GM23248 (cell line): ENCODE results near the gene SLC35F3. TPM values are rescaled to one million over a fixed set of nuclear protein-coding genes. Genes with fewer than 3 reads are reported as not detected.

Source experiments
- DNase-seq: peaks from one replicate; pipeline ENCODE4 v3.0.0-alpha.2; 2015
- H2AFZ ChIP-seq: fragments of 200-600 bp; sonication (generic); 2 replicates; pipeline ENCODE4 v1.6.1; 2016; ENCODE audit warnings: antibody characterized with exemption
- H3F3A ChIP-seq: fragments of 200-600 bp; sonication (generic); 2 replicates; pipeline ENCODE4 v1.6.1; 2016; ENCODE audit warnings: mild to moderate bottlenecking, antibody characterized with exemption, mixed run types; ENCODE audit not compliant: insufficient read depth
- H3K27ac ChIP-seq: fragments of 200-600 bp; sonication (generic); 2 replicates; pipeline ENCODE4 v1.5.1; 2016; ENCODE audit warnings: mild to moderate bottlenecking
- H3K27me3 ChIP-seq: fragments of 200-600 bp; sonication (generic); replicated peaks from 2 replicates; pipeline ENCODE4 v1.6.1; 2016; ENCODE audit warnings: mild to moderate bottlenecking; ENCODE audit not compliant: insufficient read depth
- H3K36me3 ChIP-seq: fragments of 200-600 bp; sonication (generic); 2 replicates; pipeline ENCODE4 v1.6.1; 2016; ENCODE audit warnings: low read depth, mild to moderate bottlenecking
- H3K4me1 ChIP-seq: fragments of 200-600 bp; sonication (generic); 2 replicates; pipeline ENCODE4 v1.6.1; 2016; ENCODE audit warnings: mild to moderate bottlenecking; ENCODE audit not compliant: insufficient read depth
- H3K4me2 ChIP-seq: fragments of 200-600 bp; sonication (generic); one replicate; pipeline ENCODE4 v1.6.1; 2016; ENCODE audit warnings: mild to moderate bottlenecking; ENCODE audit not compliant: unreplicated experiment
- H3K4me3 ChIP-seq: fragments of 200-600 bp; sonication (generic); 2 replicates; pipeline ENCODE4 v1.5.1; 2016; ENCODE audit warnings: mild to moderate bottlenecking
- H3K79me2 ChIP-seq: fragments of 200-600 bp; sonication (generic); 2 replicates; pipeline ENCODE4 v1.6.1; 2016; ENCODE audit warnings: mild to moderate bottlenecking; ENCODE audit not compliant: insufficient read depth
- H3K9ac ChIP-seq: fragments of 200-600 bp; sonication (generic); 2 replicates; pipeline ENCODE4 v1.6.1; 2016; ENCODE audit warnings: mild to moderate bottlenecking
- H3K9me2 ChIP-seq: fragments of 200-600 bp; sonication (generic); 2 replicates; pipeline ENCODE4 v1.6.1; 2016; ENCODE audit warnings: mixed run types, mild to moderate bottlenecking, moderate library complexity; ENCODE audit not compliant: insufficient read depth
- H3K9me3 ChIP-seq: fragments of 200-600 bp; sonication (generic); one replicate; pipeline ENCODE4 v1.6.1; 2017; ENCODE audit warnings: low read depth
- H4K20me1 ChIP-seq: fragments of 200-600 bp; sonication (generic); 2 replicates; pipeline ENCODE4 v1.6.0; 2016; ENCODE audit not compliant: insufficient read depth
- EZH2 ChIP-seq: fragments of 200-600 bp; sonication (generic); IDR thresholded peaks from 2 replicates; pipeline ENCODE4 v1.6.1; 2018; ENCODE audit warnings: antibody characterized with exemption, mild to moderate bottlenecking; ENCODE audit not compliant: insufficient read depth, poor library complexity, severe bottlenecking
- EZH2phosphoT487 ChIP-seq: fragments of 200-600 bp; sonication (generic); IDR thresholded peaks from 2 replicates; pipeline ENCODE4 v1.6.1; 2018; ENCODE audit warnings: antibody characterized with exemption, moderate library complexity, mild to moderate bottlenecking, low read depth; ENCODE audit not compliant: insufficient read depth
- WGBS, 2 experiments: methylation state at CpG; one replicate each; pipeline ENCODE4 v1.1.6; 2015 to 2017; ENCODE audit warnings: low lambda C conversion rate in 2 of 2, low coverage in 1 of 2; ENCODE audit errors: missing lambda C conversion rate in 2 of 2; 5-methylcytosine and 5-hydroxymethylcytosine counted together
- in situ Hi-C: fragments of 300-500 bp; cut with MboI; formaldehyde crosslinking; loops from 2 replicates; pipeline ENCODE4 v1.15.0; 2020
- polyA plus RNA-seq: library from polyadenylated mRNA; unstranded; fragments of >200 nt; fragmentation: Nextera tagmentation; extraction: Ambion mirVana; gene quantifications from 2 replicates; pipeline ENCODE4 v1.2.1, GENCODE V29; 2016
- total RNA-seq: library from RNA; depleted of rRNA; stranded (reverse); fragments of >200 nt; shearing (Covaris generic); gene quantifications from 2 replicates; pipeline ENCODE4 v1.2.3, GENCODE V29; 2014

The SLC35F3 gene
- total and polyA plus RNA-seq, 2 experiments from 2014 or later, result 0.43 to 1.3 TPM

- Histone ChIP-seq H3K36me3 (no peaks in the 10 kb centered on the region), H3K4me2 (no peak overlapping the region), H3F3A (no peaks in the 10 kb centered on the region), H3K9me3 (no peaks in the 10 kb centered on the region), H3K4me1 (no peaks in the 10 kb centered on the region), H3K9ac (no peak overlapping the region), H3K27me3 (no peaks in the 10 kb centered on the region), H3K9me2 (no peaks in the 10 kb centered on the region), H3K27ac (no peak overlapping the region), H3K4me3 (no peak overlapping the region), H4K20me1 (no peaks in the 10 kb centered on the region), H3K79me2 (no peaks in the 10 kb centered on the region), H2AFZ (no peak overlapping the region)
- WGBS, 2 experiments, result 38 to 41% methylated on average over 5 of the region's 5 CpGs
- no peak for DNase-seq
- TF ChIP-seq EZH2 (no peak), EZH2phosphoT487 (no peak)
- in situ Hi-C loops, result no loop called here
These were observed 36.4 kb downstream of the SLC35F3 start for GRCh38 chr1:233940908-233941307.

- 18 to 32% methylated on average over 4 of the region's 4 CpGs for WGBS, 2 experiments
These were observed 40.1 kb downstream of the SLC35F3 start for GRCh38 chr1:233944601-233945000.

GRCh38 chr1:233945573-233945972, 41.1 kb downstream of the SLC35F3 start:
- no peak overlapping the region for H3K9ac ChIP-seq
- TF ChIP-seq EZH2, result no peak
- no peak for TF ChIP-seq EZH2phosphoT487
- H3K36me3 ChIP-seq, result no peaks in the 10 kb centered on the region
- in situ Hi-C loops, result no loop called here
- H3F3A ChIP-seq, result no peaks in the 10 kb centered on the region
- H3K4me2 ChIP-seq, result no peak overlapping the region
- H3K9me3 ChIP-seq, result no peaks in the 10 kb centered on the region
- no peaks in the 10 kb centered on the region for H3K79me2 ChIP-seq
- H4K20me1 ChIP-seq, result no peaks in the 10 kb centered on the region
- 0 to 2% methylated on average over 3 of the region's 3 CpGs for WGBS, 2 experiments
- H3K4me3 ChIP-seq, result no peak overlapping the region
- H2AFZ ChIP-seq, result no peak overlapping the region
- no peak for DNase-seq
- H3K27ac ChIP-seq, result no peak overlapping the region
- no peaks in the 10 kb centered on the region for H3K9me2 ChIP-seq
- no peaks in the 10 kb centered on the region for H3K27me3 ChIP-seq
- no peaks in the 10 kb centered on the region for H3K4me1 ChIP-seq

More at GRCh38 chr1:233944601-233945000, 40.1 kb downstream of the SLC35F3 start:
- Histone ChIP-seq H3K79me2 (no peaks in the 10 kb centered on the region), H3K4me3 (no peak overlapping the region), H4K20me1 (no peaks in the 10 kb centered on the region), H3K9ac (no peak overlapping the region), H3K4me2 (no peak overlapping the region), H3F3A (no peaks in the 10 kb centered on the region), H2AFZ (no peak overlapping the region), H3K36me3 (no peaks in the 10 kb centered on the region), H3K4me1 (no peaks in the 10 kb centered on the region), H3K27ac (no peak overlapping the region), H3K9me3 (no peaks in the 10 kb centered on the region), H3K27me3 (no peaks in the 10 kb centered on the region), H3K9me2 (no peaks in the 10 kb centered on the region)
- no peak for DNase-seq
- TF ChIP-seq EZH2, result no peak
- in situ Hi-C loops, result no loop called here

GRCh38 chr1:233945979-233946378, 41.5 kb downstream of the SLC35F3 start:
- Histone ChIP-seq H3F3A (no peaks in the 10 kb centered on the region), H3K79me2 (no peaks in the 10 kb centered on the region), H3K36me3 (no peaks in the 10 kb centered on the region), H3K4me1 (no peaks in the 10 kb centered on the region), H3K9me2 (no peaks in the 10 kb centered on the region), H4K20me1 (no peaks in the 10 kb centered on the region), H2AFZ (no peak overlapping the region), H3K4me3 (no peak overlapping the region), H3K4me2 (no peak overlapping the region), H3K27me3 (no peaks in the 10 kb centered on the region), H3K27ac (no peak overlapping the region), H3K9ac (no peak overlapping the region), H3K9me3 (no peaks in the 10 kb centered on the region)
- in situ Hi-C loops, result no loop called here
- DNase-seq, result no peak
- 30 to 38% methylated on average over 2 of the region's 2 CpGs for WGBS, 2 experiments
- TF ChIP-seq EZH2 (no peak), EZH2phosphoT487 (no peak)

- no peak overlapping the region for H2AFZ ChIP-seq
- in situ Hi-C loops, result no loop called here
- no peaks in the 10 kb centered on the region for H3K4me1 ChIP-seq
- no peaks in the 10 kb centered on the region for H3K9me3 ChIP-seq
- TF ChIP-seq EZH2 (no peak), EZH2phosphoT487 (no peak)
- H3K79me2 ChIP-seq, result no peaks in the 10 kb centered on the region
- H3K27me3 ChIP-seq, result no peaks in the 10 kb centered on the region
- no peaks in the 10 kb centered on the region for H3K9me2 ChIP-seq
- no peak overlapping the region for H3K4me2 ChIP-seq
- H3K36me3 ChIP-seq, result no peaks in the 10 kb centered on the region
- no peak overlapping the region for H3K4me3 ChIP-seq
- no peak for DNase-seq
- no peaks in the 10 kb centered on the region for H3F3A ChIP-seq
- 52 to 55% methylated on average over 1 of the region's 1 CpG for WGBS, 2 experiments
- no peak overlapping the region for H3K27ac ChIP-seq
- H4K20me1 ChIP-seq, result no peaks in the 10 kb centered on the region
- no peak overlapping the region for H3K9ac ChIP-seq
These were observed 42.2 kb downstream of the SLC35F3 start for GRCh38 chr1:233946724-233947123.
